CD4-positive, alpha-beta T cell treated with Interleukin-1 beta for 1 hour (primary cell): ENCODE data around the gene CSAD.

Experiments
- DNase-seq, 2 donors: peaks; one replicate each; pipeline ENCODE4 v3.0.0-alpha.2; 2020 to 2022

The CSAD gene, protein sequence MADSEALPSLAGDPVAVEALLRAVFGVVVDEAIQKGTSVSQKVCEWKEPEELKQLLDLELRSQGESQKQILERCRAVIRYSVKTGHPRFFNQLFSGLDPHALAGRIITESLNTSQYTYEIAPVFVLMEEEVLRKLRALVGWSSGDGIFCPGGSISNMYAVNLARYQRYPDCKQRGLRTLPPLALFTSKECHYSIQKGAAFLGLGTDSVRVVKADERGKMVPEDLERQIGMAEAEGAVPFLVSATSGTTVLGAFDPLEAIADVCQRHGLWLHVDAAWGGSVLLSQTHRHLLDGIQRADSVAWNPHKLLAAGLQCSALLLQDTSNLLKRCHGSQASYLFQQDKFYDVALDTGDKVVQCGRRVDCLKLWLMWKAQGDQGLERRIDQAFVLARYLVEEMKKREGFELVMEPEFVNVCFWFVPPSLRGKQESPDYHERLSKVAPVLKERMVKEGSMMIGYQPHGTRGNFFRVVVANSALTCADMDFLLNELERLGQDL

DNA sequence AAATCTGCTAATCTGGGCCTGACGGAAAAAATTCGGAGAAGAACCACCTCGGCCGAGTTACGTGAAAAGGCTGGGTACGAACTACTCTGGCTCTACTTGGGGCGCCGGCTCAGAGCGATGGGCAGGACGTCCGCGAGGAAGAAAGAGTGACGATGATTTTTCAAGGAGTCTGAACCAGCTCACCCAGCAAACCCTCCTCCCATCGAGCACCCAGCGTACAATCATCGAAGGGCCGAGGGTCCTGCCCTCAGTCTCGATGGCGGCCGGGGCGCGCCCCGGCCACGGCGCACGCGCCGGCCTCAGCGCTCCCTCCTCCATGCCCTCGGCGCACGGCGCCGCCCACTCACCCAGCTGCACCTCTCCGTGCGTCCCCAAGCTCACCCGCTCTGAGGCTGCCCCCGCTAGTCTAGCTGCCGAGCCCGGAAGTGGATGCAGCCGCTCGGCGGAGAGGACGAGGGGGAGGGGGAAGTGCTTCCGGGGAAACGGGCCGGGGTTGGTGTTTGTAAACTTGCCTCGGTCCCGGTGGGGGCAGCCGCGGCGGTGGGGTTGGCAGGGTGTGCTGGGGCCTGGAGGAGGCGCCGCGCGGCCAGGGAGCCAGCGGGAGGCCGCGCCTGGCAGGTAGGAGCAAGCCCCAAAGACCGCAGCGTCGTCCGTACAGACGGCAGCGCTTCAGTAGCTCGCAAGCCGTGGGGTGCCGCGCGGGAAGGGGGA is at the start of gene CSAD, which contains the start of gene ZNF740:
TSS of gene CSAD (minus strand) at position 706 of the 711 bp plus-strand sequence. CDS start 7,455 bp downstream, outside the sequence.
TSS of gene ZNF740 (plus strand) at position 503 of the 711 bp plus-strand sequence. CDS start 1,262 bp downstream, outside the sequence.
- DNase-seq = peak; percentile 98 to 99

DNA sequence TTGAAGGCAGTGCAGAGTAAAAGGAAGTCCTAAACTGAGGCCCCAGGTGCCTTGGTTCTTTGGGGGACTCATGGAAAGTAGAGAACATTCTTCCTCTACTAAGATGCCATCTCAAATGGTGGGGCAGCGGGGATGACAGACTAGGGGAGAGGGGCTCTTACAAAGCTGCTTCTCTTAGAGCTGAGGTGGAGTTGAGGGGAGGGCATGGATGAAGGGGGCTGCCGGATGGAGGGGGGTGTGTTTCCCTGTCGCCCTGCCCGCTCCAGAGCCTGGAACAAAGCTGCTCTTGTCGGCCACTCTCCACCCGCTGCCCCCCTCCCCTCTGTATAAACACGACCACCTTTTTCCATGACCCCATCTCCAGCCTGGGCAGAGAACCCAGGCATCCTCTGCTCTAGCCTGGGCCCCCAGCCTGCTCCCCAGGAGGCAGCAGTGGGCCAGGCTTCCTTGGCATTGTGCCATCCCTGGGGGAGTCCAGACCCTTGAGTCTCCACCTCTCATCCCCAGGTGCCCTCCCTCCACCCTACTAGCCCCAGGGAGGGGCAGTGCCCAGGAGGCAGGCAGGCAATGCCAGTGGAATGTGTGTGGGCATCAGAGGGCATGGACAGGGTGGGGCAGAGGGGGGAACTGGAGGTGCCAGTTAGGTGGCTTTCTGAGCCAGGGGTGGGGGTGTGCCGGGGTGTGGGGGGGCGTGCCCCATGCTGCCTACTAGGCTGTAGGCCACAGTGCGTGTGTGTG is 49.6 kb upstream of the CSAD start:
- DNase-seq = no peak

DNA sequence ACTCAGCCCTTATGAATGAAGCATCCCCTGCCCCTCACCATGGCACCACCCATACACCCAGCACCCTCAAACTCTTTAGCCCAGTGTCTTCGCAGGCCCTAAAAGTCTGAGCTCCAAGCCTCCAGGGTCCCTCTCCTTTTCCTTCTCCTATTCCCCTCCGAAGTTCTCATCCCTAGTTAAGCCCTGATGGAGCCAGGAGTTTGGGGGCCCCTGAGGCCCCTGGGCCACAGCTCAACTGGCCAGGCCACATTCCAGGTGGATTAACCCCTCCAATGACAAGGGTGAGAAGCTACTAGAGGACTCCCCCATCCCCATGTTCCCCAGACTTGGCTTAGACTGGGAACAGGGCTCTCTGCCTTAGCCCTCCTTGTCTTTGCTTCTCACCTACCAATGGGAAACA is 48.7 kb upstream of the CSAD start:
- DNase-seq = no peak

DNA sequence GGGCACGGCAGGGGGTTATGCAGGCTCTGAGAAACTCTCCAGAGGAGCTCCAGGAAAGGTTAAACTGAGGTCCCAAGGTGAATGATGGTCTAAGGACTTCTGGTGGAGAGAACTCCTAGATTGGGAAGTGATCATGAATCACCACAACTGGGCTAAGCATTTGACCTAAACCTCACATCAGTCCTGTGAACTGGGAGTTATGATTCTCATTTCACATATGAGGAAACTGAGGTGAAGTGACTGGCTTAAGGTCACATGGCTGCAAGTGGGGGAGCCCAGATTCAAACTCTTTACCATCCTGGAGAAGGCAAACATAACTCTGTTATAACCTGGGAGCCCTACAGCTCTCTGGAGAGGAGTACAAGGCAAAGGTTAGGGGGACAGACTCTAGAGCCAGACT is 47.1 kb upstream of the CSAD start:
- no peak for DNase-seq

DNA sequence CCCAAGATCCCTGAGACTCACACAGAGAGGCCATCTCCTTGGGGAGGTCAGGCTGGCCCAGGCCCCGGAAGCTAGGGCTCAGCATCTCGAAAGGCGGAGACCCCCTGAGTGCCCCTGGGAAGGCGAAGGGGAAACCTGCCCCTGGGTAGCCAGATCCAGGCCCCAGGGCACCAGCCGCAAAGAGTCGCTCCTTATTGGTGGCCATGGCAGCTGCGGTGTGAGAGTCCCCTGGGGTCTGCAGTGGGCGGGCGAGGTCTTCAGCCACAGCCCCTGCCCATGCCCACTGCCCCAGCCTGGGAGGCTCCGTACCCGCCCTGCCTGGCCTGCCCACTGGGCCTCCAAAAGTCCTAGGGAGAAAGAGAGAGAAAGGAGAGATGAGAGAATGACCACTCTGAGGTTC is 46.6 kb upstream of the CSAD start:
- no peak for DNase-seq

DNA sequence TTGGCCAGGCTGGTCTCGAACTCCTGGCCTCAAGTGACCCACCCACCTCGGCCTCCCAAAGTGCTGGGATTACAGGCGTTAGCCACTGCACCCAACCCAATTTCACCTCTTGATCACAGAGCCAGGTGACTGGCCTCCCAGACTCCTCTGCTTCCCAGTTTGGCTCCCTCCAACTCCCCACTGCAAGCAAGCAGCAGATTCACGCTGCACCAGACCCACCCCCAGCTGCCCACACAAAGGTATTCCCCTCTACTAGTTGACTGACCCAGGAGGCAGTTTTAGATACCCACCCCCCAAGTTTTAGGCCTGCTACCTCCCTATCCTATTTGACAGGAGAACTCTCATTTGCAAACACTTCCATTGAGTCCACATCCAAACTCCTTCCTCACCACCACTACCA is 46.1 kb upstream of the CSAD start:
- DNase-seq = no peak

DNA sequence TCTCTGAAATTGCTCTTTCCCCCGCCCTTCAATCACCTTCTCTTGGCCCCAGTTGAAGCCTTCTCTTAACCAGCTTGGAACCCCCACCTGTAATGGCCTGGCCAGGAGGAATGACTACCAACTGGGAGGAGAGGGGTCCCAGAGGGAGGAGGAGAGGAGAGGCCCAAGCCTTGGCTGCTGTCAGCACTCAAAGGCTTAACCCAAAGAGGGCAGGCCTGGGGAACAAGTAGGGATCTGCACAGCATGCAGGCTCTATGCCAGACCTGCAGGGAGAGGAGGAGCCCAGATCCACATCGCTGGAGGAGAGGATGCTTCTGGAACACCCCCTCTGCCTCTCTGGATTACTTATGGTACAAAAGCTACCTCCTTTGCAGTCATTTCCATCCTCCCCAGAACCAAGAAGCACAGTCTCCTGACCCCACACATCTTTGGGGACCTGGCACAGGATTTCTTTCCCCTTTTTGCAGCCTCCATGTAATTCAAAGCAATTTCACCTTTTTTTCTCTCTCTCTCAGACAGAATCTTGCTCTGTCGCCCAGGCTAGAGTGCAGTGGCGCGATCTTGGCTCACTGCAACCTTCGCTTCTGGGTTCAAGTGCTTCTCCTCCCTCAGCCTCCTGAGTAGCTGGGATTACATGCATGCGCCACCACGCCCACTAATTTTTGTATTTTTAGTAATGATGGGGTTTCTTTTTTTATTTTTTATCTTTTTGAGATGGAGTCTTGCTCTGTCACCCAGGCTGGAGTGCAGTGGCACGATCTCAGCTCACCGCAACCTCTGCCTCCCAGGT is 45.1 kb upstream of the CSAD start:
- no peak for DNase-seq

DNA sequence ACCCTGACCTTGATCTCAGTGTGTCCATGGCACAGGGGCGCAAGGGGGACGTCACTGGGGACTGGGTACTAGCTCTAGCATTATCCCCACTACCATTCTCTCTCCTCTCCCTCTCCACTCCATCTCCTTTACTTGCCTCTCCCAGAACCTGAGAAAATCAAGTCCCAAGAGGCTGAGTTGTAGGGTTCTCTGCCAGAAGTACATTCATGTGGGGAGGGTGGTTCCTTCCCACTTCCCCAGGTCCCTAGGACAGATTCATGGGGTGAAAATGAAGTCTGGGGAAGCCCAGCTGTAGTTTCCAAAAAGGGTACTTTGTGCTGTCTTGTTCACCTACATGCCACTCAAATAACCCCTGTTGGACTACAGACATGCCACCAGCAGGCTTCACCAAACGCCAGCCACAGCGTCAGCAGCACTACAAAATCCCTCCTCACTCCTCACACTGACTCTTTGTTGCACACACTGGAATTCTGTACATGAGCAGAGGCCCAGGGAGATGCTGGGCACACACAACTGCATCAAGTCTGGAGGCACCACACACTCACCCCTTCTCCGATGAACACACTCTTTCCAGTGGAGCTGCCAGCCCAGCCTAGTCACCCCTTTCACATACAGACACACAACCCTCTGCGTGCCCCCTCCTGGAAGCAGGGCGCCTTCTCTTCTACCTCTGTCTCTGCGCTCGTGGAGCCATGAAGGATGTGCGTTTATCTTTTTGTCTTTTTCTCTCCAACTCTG is 44.3 kb upstream of the CSAD start:
- no peak for DNase-seq

DNA sequence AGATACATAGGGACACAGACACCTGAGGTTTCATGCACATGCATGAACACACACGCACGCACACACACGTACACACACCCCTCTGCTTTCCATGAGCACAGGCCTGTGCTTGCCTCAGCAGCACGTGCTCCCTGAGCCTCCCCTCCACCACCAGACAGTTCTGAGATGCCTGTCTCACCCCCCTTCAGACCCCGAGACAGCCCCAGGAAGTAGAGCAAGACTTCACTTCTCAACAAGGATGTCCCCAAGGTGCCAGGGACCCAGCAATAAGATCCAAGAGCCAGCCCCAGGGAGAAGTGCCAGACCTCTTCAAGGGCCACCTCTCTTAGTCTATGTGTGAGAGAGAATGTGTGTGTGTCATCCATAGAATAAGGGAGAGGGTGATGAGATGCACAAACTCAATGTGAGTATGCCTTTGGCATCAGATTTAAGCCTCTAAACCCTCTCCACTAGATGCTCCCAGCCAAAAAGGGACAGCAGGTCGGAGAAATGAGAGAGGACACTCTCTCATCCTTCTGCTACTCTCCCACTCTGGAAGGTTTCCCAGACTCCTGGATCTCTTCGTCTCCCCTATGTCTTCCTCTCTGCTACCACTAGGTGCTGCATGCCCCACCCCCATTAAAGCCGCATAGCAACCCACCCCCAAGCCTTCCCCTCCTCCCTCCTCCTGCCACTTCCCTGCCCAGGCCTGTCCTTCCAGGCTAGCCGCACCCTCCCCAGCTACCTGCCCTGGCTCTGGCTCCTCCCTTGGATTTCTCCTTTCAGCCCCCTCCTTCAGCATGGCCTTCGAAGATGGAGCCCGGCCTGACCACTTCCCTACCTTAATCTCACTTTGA is 43.6 kb upstream of the CSAD start:
- no peak for DNase-seq

DNA sequence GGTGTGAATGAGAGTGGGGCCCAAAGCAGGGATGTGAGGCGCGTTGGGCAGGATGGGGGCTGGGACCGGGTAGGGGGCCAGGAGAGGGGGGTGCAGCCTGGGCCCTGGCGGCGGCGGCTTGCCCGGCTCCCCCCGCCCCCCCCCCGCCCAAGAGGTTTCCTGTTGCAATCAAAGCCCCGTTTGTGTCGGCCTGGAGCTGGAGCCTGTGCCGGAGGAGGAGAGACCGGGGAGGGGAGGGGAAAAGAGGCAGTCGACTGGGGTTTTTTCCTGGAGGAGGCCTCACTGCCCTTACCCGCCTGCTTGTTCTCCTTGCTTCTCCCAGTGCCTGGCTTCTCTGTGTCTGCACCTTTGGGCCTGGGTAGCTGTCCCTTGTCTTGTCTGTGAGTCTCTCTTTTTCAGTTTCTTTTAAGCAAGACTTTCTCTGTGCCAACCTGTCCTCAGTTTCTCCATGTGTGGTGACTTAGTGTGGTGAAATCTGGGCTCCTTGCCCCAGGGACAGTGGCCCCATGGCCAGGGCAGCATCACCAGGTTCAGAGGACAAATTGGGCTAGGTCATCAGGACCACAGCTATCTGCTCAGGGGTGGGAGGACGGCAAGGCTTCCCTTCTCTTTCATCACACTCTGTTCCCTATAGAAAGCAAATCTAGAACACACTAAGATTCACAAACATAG is 42.8 kb upstream of the CSAD start:
- peak; percentile 33 to 51 for DNase-seq

DNA sequence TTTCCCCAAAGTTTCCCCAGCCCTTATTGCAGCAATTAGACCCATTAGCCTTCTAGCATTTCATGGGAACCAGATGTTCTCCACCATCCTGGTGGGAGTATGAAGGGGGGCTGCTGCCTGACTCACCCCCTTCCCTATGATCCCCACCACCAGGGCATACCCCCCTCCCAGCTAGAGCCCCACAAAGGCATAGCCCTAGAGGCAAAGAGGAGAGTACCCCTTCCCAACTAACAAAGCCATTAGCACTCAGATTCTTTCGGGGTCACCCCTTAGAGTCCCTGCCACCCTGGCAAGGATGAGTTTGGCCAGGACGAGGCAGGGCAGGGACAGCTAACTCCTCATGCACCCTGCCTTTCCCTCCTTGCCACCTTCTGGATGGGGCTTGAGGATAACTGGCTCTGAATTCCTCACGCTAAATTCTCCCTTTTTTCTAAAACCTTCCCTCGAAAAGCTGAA is 42.1 kb upstream of the CSAD start:
- DNase-seq = no peak

DNA sequence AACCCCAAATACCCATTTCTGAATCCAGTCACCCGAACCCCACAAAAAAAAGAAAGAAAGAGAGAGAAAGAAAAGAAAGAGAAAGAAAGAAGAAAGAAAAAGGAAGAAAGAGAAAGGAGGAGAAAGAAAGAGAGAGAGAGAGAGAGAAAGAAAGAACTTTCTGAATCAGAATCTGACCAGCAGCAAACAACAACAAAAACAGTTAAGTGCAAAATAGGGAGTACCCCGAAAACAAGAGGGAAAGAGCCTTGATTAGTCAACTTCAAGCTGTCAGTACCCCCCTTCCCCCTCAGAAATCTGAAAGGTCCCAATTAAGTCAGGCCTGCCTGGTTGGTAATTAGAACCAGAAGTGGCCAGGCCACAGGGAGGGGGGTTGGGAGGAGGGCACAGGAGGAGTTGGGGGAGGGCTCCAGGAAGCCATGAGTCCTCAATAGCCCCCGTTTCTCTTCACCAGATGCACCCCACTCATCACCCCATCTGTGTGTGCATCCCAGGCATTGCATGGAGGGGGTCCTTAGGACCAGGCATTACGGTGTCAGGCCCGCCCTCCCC is 41.5 kb upstream of the CSAD start:
- no peak for DNase-seq

DNA sequence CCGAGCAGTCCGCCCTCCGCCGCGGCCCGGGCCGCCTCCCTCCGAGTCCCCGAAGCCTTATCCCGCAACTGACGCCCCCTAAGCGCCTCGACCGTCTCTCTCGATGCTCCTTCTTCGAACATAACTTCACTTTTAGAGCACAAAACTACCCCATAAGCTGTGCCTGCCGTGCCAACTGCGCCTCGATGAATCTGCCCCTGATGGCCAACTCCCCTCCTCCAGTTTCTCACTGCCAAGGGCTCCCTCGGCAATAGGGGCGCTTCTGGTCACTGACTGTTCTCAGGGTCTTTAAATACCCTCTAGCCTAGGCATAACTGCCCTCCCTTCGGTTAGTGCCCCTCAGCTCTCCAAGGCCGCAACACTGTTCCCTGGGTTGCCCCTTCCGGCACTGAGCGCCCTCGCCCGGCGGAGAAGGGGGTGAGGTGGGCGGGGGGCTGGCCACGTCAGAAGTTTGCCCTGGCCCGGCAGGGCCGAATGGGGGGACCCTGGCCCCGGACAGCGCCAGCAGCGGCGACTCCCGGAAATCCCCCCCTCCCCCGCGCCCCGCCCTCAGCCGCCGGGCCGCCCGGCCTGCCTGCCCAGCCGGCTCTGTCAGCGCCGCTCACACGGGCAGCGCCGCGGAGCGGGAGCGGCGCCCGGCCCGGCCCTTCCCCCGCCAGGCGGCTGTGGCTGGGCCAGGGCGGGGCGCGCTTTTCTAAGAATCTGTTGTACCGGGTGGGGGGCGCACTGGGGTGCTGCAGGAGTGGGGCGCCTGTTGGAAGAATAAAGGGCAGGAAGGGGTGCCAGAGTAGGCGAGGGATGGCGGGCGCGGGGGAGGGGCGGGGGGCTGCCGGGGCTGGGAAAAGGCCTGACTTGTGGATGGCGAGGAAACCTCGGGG is 40.7 kb upstream of the CSAD start:
- DNase-seq = peak; percentile 62 to 67

DNA sequence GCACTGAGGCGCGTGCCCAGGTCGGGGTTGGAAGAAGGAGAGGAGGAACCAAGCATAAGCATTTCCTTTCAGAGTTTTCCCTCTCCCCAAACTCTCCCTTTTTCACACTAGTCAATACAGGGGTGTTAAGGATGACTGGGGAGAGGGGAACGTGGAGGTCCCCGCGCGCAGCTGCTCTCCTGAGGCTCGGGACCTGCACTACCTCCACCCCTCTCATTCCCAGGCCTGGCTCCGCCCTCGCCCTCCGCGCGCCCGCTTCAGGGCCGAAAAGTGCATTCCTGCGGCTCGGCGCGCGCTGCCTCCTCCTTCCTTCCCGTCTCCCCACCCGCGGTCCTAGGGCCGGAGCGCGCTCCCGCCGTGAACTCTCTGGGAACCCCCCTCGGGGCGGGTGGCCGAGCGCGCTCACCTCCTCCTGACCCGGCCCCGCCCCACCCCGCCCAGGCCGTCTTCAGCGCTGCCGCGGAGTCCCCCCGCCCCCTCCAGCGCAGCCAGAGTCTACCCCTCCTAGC is 40.0 kb upstream of the CSAD start:
- DNase-seq = peak; percentile 82 to 87

DNA sequence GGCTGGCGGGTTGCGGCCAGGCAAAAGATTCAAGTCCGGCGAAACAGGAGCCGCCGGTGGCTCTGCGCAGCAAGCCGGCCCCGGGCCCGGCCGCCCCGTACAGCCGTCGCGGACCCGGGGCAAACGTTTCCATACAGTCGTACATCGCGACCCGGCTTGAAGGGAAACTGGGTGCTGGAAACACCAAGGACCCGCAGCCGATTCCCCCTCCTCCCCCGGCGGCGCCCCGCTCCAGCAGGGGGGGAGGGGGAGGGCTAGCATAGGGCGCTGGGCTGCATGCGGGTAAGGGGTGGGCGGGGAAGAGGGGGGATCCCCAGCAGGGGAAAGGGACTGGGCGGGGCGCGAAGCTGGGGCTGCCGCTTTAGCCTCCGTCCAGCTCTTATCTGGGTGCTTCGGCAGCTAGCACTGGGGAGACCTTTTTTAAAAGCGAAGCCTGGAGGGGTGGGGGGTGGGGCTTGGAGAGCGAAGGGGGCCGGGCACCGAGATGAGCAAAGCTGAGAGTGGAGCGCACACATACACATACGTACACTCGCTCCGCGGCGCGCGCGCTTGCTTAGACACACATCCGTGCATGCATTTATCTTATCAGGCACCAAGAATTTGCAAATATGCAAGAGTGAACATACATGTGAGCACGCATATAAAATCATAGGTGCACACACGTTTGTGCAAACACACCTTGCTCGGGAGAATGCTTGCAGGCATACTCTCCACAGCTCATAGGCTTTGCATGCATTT is 39.4 kb upstream of the CSAD start:
- peak; percentile 75 to 76 for DNase-seq

DNA sequence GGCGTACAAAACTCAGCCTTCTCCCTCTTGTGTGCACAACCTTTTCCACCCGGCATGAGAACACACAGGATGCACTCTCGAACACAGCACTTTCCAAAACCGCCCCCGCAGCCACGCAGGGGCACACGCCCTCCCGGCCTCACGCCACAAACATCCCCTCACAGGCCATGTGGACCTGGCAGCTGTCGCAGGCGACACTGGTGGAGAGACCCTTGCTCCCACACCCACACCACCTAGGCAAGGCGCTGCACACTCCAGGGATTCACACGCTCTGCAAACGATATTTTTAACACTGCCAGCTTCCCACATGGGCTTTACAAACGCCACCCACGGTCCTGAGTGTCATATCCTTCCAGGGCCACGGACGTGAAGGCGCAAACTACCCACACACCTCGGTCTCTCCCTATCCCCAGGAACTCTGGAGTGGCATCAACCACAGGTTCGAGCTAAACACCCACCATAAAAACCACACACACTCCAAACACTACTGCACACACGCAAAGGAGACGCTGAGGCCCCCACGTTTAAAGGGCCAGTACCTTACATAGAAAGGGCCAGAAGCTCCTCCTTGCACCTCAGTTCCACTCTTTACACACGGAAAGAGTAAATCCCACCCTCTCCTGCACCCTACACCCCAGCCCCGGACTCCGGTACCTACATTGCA is 38.7 kb upstream of the CSAD start:
- DNase-seq = peak in 1 of 2 donors; percentile 22
